HG03280 (cell line): ENCODE results near the gene CD300A.

Source experiments
- ATAC-seq: cut with Tn5 transposase; IDR thresholded peaks from one replicate; pipeline ENCODE4 v1.9.1; 2021; ENCODE audit warnings: mild to moderate bottlenecking, moderate library complexity; ENCODE audit not compliant: unreplicated experiment

The CD300A gene

GRCh38 chr17:74466111-74466827 is at the start of gene CD300A:
Gene CD300A (plus strand): TSS chr17:74466634. CDS start chr17:74466704, 70 bp downstream.
- ATAC-seq = no peak

GRCh38 chr17:74417178-74418045 is 49.0 kb upstream of the CD300A start:
- ATAC-seq = no peak

GRCh38 chr17:74419928-74420411 is 46.5 kb upstream of the CD300A start:
- no peak for ATAC-seq

- ATAC-seq = no peak
Measured at GRCh38 chr17:74424117-74424516, 42.3 kb upstream of the CD300A start.

- ATAC-seq = no peak
Measured at GRCh38 chr17:74424657-74425056, 41.8 kb upstream of the CD300A start.

- no peak for ATAC-seq
Measured at GRCh38 chr17:74426551-74427047, 39.8 kb upstream of the CD300A start.

GRCh38 chr17:74427048-74427762 is 39.2 kb upstream of the CD300A start:
- no peak for ATAC-seq

- ATAC-seq = no peak
Measured at GRCh38 chr17:74427763-74428153, 38.7 kb upstream of the CD300A start.

GRCh38 chr17:74429604-74430384 is 36.6 kb upstream of the CD300A start:
- ATAC-seq = no peak

GRCh38 chr17:74430385-74430705 is 36.1 kb upstream of the CD300A start:
- no peak for ATAC-seq

- no peak for ATAC-seq
Measured at GRCh38 chr17:74430706-74431567, 35.5 kb upstream of the CD300A start.

GRCh38 chr17:74431568-74432423 is 34.6 kb upstream of the CD300A start, which contains the start of gene GPRC5C:
Gene GPRC5C (plus strand): TSS chr17:74432088. CDS start chr17:74439777, 7,689 bp downstream.
- no peak for ATAC-seq

- ATAC-seq = no peak
Measured at GRCh38 chr17:74432424-74432690, 34.1 kb upstream of the CD300A start.

- ATAC-seq = no peak
Measured at GRCh38 chr17:74432766-74433391, 33.6 kb upstream of the CD300A start.

- ATAC-seq = no peak
Measured at GRCh38 chr17:74433421-74434121, 32.9 kb upstream of the CD300A start.

- ATAC-seq = no peak
Measured at GRCh38 chr17:74435775-74436359, 30.6 kb upstream of the CD300A start.

- ATAC-seq = no peak
Measured at GRCh38 chr17:74437702-74438101, 28.7 kb upstream of the CD300A start.
